Neuron (in vitro differentiated cells): Measurements from ENCODE around the gene DMXL2.
"Not testable (repeated sequence)": the region's sequence is repeated elsewhere in the genome, so short reads cannot be mapped to it uniquely, and the experiment has no call there.

Experiments
- H2AFZ ChIP-seq: one replicate; pipeline ENCODE4 v1.6.1; 2013; ENCODE audit warnings: low read depth, mild to moderate bottlenecking, inconsistent platforms, low read length, moderate library complexity
- H3K27me3 ChIP-seq: one replicate; pipeline ENCODE4 v1.6.1; 2013; ENCODE audit warnings: low read length; ENCODE audit not compliant: insufficient read depth
- H3K36me3 ChIP-seq: one replicate; pipeline ENCODE4 v1.6.1; 2013; ENCODE audit warnings: low read length; ENCODE audit not compliant: insufficient read depth
- H3K4me1 ChIP-seq: one replicate; pipeline ENCODE4 v1.6.1; 2013; ENCODE audit warnings: low read length; ENCODE audit not compliant: insufficient read depth
- H3K4me3 ChIP-seq: 2 replicates; pipeline ENCODE4 v1.5.1; 2013; ENCODE audit warnings: mild to moderate bottlenecking, low read length, moderate library complexity
- H3K9me3 ChIP-seq: one replicate; pipeline ENCODE4 v1.6.1; 2013; ENCODE audit warnings: low read length

Gene DMXL2

GRCh38 chr15:51619331-51620035 is 3.1 kb downstream of the DMXL2 start:
- no peaks in the 10 kb centered on the region for H3K27me3 ChIP-seq
- peak overlapping the region; percentile 9 for H3K4me3 ChIP-seq
- H3K4me1 ChIP-seq = peaks cover 16% of the 10 kb centered on the region
- no peak overlapping the region for H2AFZ ChIP-seq
- no peaks in the 10 kb centered on the region for H3K9me3 ChIP-seq
- no peaks in the 10 kb centered on the region for H3K36me3 ChIP-seq

- no peaks in the 10 kb centered on the region for H3K36me3 ChIP-seq
- peaks cover 10% of the 10 kb centered on the region for H3K4me1 ChIP-seq
- H3K27me3 ChIP-seq = no peaks in the 10 kb centered on the region
- H2AFZ ChIP-seq = no peak overlapping the region
- H3K9me3 ChIP-seq = no peaks in the 10 kb centered on the region
- no peak overlapping the region for H3K4me3 ChIP-seq
Observed at GRCh38 chr15:51617886-51618285, 4.7 kb downstream of the DMXL2 start.

GRCh38 chr15:51613951-51614350 is 8.6 kb downstream of the DMXL2 start:
- Histone ChIP-seq H3K27me3 (no peaks in the 10 kb centered on the region), H3K4me3 (no peak overlapping the region), H2AFZ (no peak overlapping the region), H3K4me1 (no peaks in the 10 kb centered on the region), H3K36me3 (no peaks in the 10 kb centered on the region), H3K9me3 (peaks cover 2% of the 10 kb centered on the region)

- not testable (repeated sequence) for H3K27me3 ChIP-seq, H3K4me1 ChIP-seq, H3K4me3 ChIP-seq, H2AFZ ChIP-seq, H3K36me3 ChIP-seq, H3K9me3 ChIP-seq
Observed at GRCh38 chr15:51612669-51613068, 9.9 kb downstream of the DMXL2 start.

GRCh38 chr15:51603462-51603948 is 19.1 kb downstream of the DMXL2 start:
- H3K9me3 ChIP-seq = not testable (repeated sequence)

GRCh38 chr15:51603002-51603401 is 19.6 kb downstream of the DMXL2 start:
- Histone ChIP-seq H3K36me3 (no peaks in the 10 kb centered on the region), H3K9me3 (peaks cover 3% of the 10 kb centered on the region), H3K4me3 (no peak overlapping the region), H2AFZ (no peak overlapping the region), H3K4me1 (no peaks in the 10 kb centered on the region), H3K27me3 (no peaks in the 10 kb centered on the region)

More at GRCh38 chr15:51603462-51603948, 19.1 kb downstream of the DMXL2 start:
- not testable (repeated sequence) for H3K36me3 ChIP-seq, H3K4me1 ChIP-seq, H3K27me3 ChIP-seq, H3K4me3 ChIP-seq, H2AFZ ChIP-seq

- peaks cover 3% of the 10 kb centered on the region for H3K9me3 ChIP-seq
- H3K4me1 ChIP-seq = no peaks in the 10 kb centered on the region
- H3K4me3 ChIP-seq = no peak overlapping the region
- no peaks in the 10 kb centered on the region for H3K27me3 ChIP-seq
- H3K36me3 ChIP-seq = no peaks in the 10 kb centered on the region
- H2AFZ ChIP-seq = no peak overlapping the region
Observed at GRCh38 chr15:51602484-51602883, 20.1 kb downstream of the DMXL2 start.

GRCh38 chr15:51601801-51602200 is 20.8 kb downstream of the DMXL2 start:
- no peak overlapping the region for H3K4me3 ChIP-seq
- no peaks in the 10 kb centered on the region for H3K36me3 ChIP-seq
- peaks cover 3% of the 10 kb centered on the region for H3K9me3 ChIP-seq
- H3K4me1 ChIP-seq = no peaks in the 10 kb centered on the region
- H2AFZ ChIP-seq = no peak overlapping the region
- H3K27me3 ChIP-seq = no peaks in the 10 kb centered on the region

- Histone ChIP-seq H3K4me3 (no peak overlapping the region), H2AFZ (no peak overlapping the region), H3K9me3 (peaks cover 3% of the 10 kb centered on the region), H3K36me3 (no peaks in the 10 kb centered on the region), H3K4me1 (no peaks in the 10 kb centered on the region), H3K27me3 (no peaks in the 10 kb centered on the region)
Observed at GRCh38 chr15:51600114-51600513, 22.5 kb downstream of the DMXL2 start.

- no peaks in the 10 kb centered on the region for H3K27me3 ChIP-seq
- H3K4me3 ChIP-seq = no peak overlapping the region
- H3K9me3 ChIP-seq = peaks cover 11% of the 10 kb centered on the region
- H3K4me1 ChIP-seq = no peaks in the 10 kb centered on the region
- H3K36me3 ChIP-seq = no peaks in the 10 kb centered on the region
- H2AFZ ChIP-seq = no peak overlapping the region
Observed at GRCh38 chr15:51589881-51590568, 32.5 kb downstream of the DMXL2 start.

GRCh38 chr15:51588966-51589365 is 33.6 kb downstream of the DMXL2 start:
- Histone ChIP-seq H2AFZ (no peak overlapping the region), H3K36me3 (no peaks in the 10 kb centered on the region), H3K27me3 (no peaks in the 10 kb centered on the region), H3K9me3 (peaks cover 11% of the 10 kb centered on the region), H3K4me1 (no peaks in the 10 kb centered on the region), H3K4me3 (no peak overlapping the region)

- no peak overlapping the region for H2AFZ ChIP-seq
- no peak overlapping the region for H3K4me3 ChIP-seq
- no peaks in the 10 kb centered on the region for H3K27me3 ChIP-seq
- peaks cover 6% of the 10 kb centered on the region for H3K9me3 ChIP-seq
- H3K4me1 ChIP-seq = no peaks in the 10 kb centered on the region
- no peaks in the 10 kb centered on the region for H3K36me3 ChIP-seq
Observed at GRCh38 chr15:51585986-51586385, 36.6 kb downstream of the DMXL2 start.

GRCh38 chr15:51580982-51581381 is 41.6 kb downstream of the DMXL2 start:
- H3K27me3 ChIP-seq = no peaks in the 10 kb centered on the region
- no peaks in the 10 kb centered on the region for H3K36me3 ChIP-seq
- no peak overlapping the region for H2AFZ ChIP-seq
- no peaks in the 10 kb centered on the region for H3K9me3 ChIP-seq
- no peaks in the 10 kb centered on the region for H3K4me1 ChIP-seq
- H3K4me3 ChIP-seq = no peak overlapping the region
